Upper lobe of left lung (tissue), 6 donors: ENCODE results near the gene THUMPD2. TPM values are rescaled to one million over a fixed set of nuclear protein-coding genes. Genes with fewer than 3 reads are reported as not detected.

Source experiments
- ATAC-seq, 2 donors: fragments of 200-7000 bp; cut with Tn5 transposase; one replicate each; pipeline ENCODE4 v1.9.1; 2022; ENCODE audit warnings: mild to moderate bottlenecking in 2 of 2, moderate library complexity in 2 of 2; ENCODE audit not compliant: low FRiP score in 2 of 2
- DNase-seq, 2 donors: peaks; one replicate each; pipeline ENCODE4 v3.0.0-alpha.2; 2019 to 2020
- H3K27ac ChIP-seq, 4 donors: fragments of 200-600 bp; sonication (generic); one replicate each; pipeline ENCODE4 v1.5.1; 2016 to 2019
- H3K27me3 ChIP-seq, 4 donors: fragments of 200-600 bp; sonication (generic); one replicate each; pipeline ENCODE4 v1.5.1; 2017 to 2019
- H3K36me3 ChIP-seq, 4 donors: fragments of 200-600 bp; sonication (generic); one replicate each; pipeline ENCODE4 v1.5.1; 2016 to 2019
- H3K4me1 ChIP-seq, 4 donors: fragments of 200-600 bp; sonication (generic); one replicate each; pipeline ENCODE4 v1.5.1; 2018 to 2019
- H3K4me3 ChIP-seq, 4 donors: fragments of 200-600 bp; sonication (generic); one replicate each; pipeline ENCODE4 v1.5.1; 2017 to 2019; ENCODE audit warnings: mild to moderate bottlenecking in 2 of 4, moderate library complexity in 1 of 4
- H3K9me3 ChIP-seq, 4 donors: fragments of 200-600 bp; sonication (generic); one replicate each; pipeline ENCODE4 v1.5.1; 2018 to 2019
- EP300 ChIP-seq, 4 donors: sonication (generic); formaldehyde crosslinking; IDR thresholded peaks; one replicate each; pipeline ENCODE4 v1.5.1; 2017; ENCODE audit warnings: antibody characterized with exemption in 4 of 4, control low read depth in 2 of 4
- POLR2A ChIP-seq, 4 donors: fragments of 450-650 bp; IDR thresholded peaks; one replicate each; pipeline ENCODE4 v1.5.1; 2016 to 2017; ENCODE audit warnings: antibody characterized with exemption in 4 of 4, mild to moderate bottlenecking in 2 of 4
- POLR2AphosphoS5 ChIP-seq, 2 donors: sonication (generic); formaldehyde crosslinking; IDR thresholded peaks; one replicate each; pipeline ENCODE4 v1.5.1; 2017; ENCODE audit warnings: antibody characterized with exemption in 2 of 2
- WGBS, 2 donors: methylation state at CpG; one replicate each; pipeline ENCODE4 v1.1.5; 2017 to 2018; 5-methylcytosine and 5-hydroxymethylcytosine counted together
- total RNA-seq, 6 donors: library from RNA; depleted of rRNA in 4 of 6; stranded (reverse); fragments of >200 nt in 4 of 6; gene quantifications; one replicate each; pipeline versions ENCODE4 v1.1.0 to v1.2.1, GENCODE V29; 2016 to 2021
- TF ChIP-seq, protein P1 (sequence below), 6 experiments: fragments of 450-650 bp in 4 of 6; fragments of 200-600 bp in 2 of 6; sonication (generic) in 2 of 6; IDR thresholded peaks; one replicate each; pipeline ENCODE4 v1.5.1; 2016 to 2019; ENCODE audit warnings: antibody characterized with exemption in 6 of 6
- donor health status: DM: no; HTN: no; CAD: no; lungs with moderate emphysema.
- donor health status: DM: no; HTN: yes; CAD: no; lungs with severe emphysema.

THUMPD2 gene
- total RNA-seq, 6 donors from 2014 or later, result 6.7 to 43.0 (median 10.9) TPM

DNA sequence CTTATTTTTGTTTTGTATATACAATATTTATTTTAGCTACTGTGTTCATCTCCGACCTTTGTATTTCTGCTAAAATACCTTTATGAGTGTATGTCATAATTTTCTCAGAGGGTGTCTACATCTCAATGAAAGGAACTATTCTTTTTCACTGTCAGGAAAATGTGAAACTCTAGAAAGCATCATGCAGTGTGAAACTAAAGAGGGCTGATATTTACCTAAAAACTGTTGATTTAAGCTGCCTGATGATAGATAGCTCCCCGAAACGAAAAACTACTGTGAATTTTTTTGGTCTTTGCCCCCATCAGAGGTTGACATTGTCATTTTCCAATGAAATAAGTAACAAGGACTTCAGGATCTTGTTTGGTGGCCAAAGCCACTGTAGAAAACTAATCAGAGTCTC, 74.5 kb downstream of the THUMPD2 start:
- no peak for DNase-seq
- no peak for ATAC-seq
- Histone ChIP-seq H3K9me3 (peaks cover 10 to 18% (median 13%) of the 10 kb centered on the region in 4 donors), H3K4me1 (no peaks in the 10 kb centered on the region), H3K27ac (no peak overlapping the region), H3K27me3 (no peaks in the 10 kb centered on the region), H3K36me3 (no peaks in the 10 kb centered on the region), H3K4me3 (no peak overlapping the region)
- TF ChIP-seq POLR2AphosphoS5 (IDR thresholded peaks at IDR 0.05) (no peak), POLR2A (IDR thresholded peaks at IDR 0.05) (no peak), EP300 (IDR thresholded peaks at IDR 0.05) (no peak)
- TF ChIP-seq, protein P1, sequence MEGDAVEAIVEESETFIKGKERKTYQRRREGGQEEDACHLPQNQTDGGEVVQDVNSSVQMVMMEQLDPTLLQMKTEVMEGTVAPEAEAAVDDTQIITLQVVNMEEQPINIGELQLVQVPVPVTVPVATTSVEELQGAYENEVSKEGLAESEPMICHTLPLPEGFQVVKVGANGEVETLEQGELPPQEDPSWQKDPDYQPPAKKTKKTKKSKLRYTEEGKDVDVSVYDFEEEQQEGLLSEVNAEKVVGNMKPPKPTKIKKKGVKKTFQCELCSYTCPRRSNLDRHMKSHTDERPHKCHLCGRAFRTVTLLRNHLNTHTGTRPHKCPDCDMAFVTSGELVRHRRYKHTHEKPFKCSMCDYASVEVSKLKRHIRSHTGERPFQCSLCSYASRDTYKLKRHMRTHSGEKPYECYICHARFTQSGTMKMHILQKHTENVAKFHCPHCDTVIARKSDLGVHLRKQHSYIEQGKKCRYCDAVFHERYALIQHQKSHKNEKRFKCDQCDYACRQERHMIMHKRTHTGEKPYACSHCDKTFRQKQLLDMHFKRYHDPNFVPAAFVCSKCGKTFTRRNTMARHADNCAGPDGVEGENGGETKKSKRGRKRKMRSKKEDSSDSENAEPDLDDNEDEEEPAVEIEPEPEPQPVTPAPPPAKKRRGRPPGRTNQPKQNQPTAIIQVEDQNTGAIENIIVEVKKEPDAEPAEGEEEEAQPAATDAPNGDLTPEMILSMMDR (IDR thresholded peaks at IDR 0.05), result no peak
- WGBS, 2 donors, result 82 to 83% methylated on average over 3 of the region's 3 CpGs

DNA sequence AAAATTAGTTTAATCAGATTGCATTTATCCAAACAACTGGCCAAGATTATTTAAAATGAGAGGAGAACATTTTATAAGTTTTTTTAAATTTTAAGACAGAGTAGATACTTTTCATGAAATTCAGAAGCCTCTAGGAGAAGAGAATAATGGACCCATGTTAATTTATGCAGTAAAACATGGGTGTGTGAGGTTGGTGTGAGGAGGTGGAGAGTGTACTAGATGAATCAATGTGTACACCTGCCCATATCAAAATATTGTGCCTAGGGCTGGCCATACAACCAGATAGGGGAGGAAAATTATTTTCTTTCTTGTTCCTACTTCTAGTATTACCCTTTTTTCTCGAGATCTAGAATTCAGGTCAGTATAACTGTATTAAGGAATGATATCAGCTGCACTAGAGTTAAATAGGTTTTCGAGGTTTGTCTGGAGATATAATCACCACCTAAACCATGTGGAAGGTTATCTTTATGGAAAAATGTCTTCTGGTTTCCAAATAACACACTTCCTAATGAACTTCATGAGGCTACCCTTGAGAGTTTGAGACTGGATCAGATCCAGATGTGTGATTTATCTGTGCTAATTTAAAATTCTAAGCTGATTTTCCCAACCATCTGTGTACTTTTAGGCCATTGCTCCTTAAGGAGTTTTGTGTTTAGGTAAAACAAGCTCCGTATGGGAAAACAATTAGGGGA, 75.7 kb downstream of the THUMPD2 start:
- no peak for ATAC-seq
- no peak for DNase-seq
- peaks cover 10 to 18% (median 13%) of the 10 kb centered on the region in 4 donors for H3K9me3 ChIP-seq
- WGBS, 2 donors, result 76 to 84% methylated on average over 3 of the region's 3 CpGs
- TF ChIP-seq EP300 (IDR thresholded peaks at IDR 0.05) (no peak), POLR2A (IDR thresholded peaks at IDR 0.05) (no peak), POLR2AphosphoS5 (IDR thresholded peaks at IDR 0.05) (no peak)
- TF ChIP-seq, protein P1 (IDR thresholded peaks at IDR 0.05), result no peak
- H3K36me3 ChIP-seq, result no peaks in the 10 kb centered on the region
- no peaks in the 10 kb centered on the region for H3K4me1 ChIP-seq
- H3K27ac ChIP-seq, result no peak overlapping the region
- H3K27me3 ChIP-seq, result no peaks in the 10 kb centered on the region
- H3K4me3 ChIP-seq, result no peak overlapping the region

DNA sequence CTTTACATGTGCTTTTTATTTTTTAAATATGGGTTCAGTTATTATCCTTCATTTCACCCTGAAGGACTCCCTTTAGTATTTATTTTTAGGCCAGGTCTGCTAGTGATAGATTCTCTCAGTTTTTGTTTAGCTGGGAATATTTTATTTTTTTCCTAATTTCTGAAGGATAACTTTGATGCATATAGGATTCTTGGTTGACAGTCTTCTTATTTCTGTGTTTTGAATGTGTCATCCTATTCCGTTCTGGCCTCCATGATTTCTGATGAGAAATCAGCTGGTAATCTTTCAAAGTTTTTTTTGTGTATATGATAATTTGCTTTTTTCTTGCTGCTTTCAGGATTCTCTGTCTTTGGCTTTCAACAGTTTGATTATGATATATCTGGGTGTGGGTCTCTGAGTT, 77.9 kb downstream of the THUMPD2 start:
- Histone ChIP-seq H3K27ac (no peak overlapping the region), H3K4me1 (peaks cover 5 to 20% (median 17%) of the 10 kb centered on the region in 4 donors), H3K27me3 (no peaks in the 10 kb centered on the region), H3K36me3 (no peaks in the 10 kb centered on the region), H3K4me3 (no peak overlapping the region), H3K9me3 (peaks cover 10 to 18% (median 13%) of the 10 kb centered on the region in 4 donors)
- ATAC-seq (no peak), DNase-seq (no peak)
- 93 to 100% methylated on average over 1 of the region's 1 CpG for WGBS, 2 donors
- TF ChIP-seq, protein P1 (IDR thresholded peaks at IDR 0.05), result no peak
- TF ChIP-seq POLR2AphosphoS5 (IDR thresholded peaks at IDR 0.05) (no peak), POLR2A (IDR thresholded peaks at IDR 0.05) (no peak), EP300 (IDR thresholded peaks at IDR 0.05) (no peak)

DNA sequence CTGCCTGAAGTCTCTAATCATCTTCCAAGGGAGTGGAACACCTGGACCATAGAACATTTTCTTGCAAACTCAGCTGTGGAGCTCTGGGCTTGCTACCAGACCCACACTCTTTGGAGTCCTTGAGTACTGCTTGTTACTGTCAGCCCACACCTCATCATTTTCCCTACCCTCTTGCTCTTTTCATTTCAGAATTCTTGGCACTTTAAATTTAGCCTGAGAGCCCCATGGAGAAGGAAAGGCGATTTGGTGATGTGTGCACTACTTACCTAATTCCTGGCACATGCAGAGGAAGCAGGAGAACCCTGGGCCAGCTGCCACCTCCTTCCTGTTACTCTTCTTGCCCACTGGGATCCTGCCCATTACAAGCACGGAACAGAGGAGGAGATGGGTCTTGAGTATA, 81.6 kb downstream of the THUMPD2 start:
- Histone ChIP-seq H3K27me3 (no peaks in the 10 kb centered on the region), H3K4me3 (no peak overlapping the region)
- WGBS, 2 donors, result 21 to 22% methylated on average over 2 of the region's 2 CpGs

More for the DNA sequence above, 81.6 kb downstream of the THUMPD2 start:
- peak in 1 of 2 donors; percentile 32 for DNase-seq
- peak in 1 of 2 donors; percentile 38 for ATAC-seq
- H3K4me1 ChIP-seq, result peaks cover 8 to 23% (median 22%) of the 10 kb centered on the region in 4 donors
- peak overlapping the region in 3 of 4 donors; percentile 10 to 61 (median 21) for H3K27ac ChIP-seq
- H3K9me3 ChIP-seq, result peaks cover 10 to 15% (median 13%) of the 10 kb centered on the region in 4 donors
- no peaks in the 10 kb centered on the region for H3K36me3 ChIP-seq
- TF ChIP-seq EP300 (IDR thresholded peaks at IDR 0.05) (no peak), POLR2AphosphoS5 (IDR thresholded peaks at IDR 0.05) (peak in 1 of 2 donors; percentile 27), POLR2A (IDR thresholded peaks at IDR 0.05) (no peak)
- TF ChIP-seq, protein P1 (IDR thresholded peaks at IDR 0.05), result no peak
